Upper lobe of left lung (tissue), 6 donors: ENCODE data around the gene TM4SF4. TPM values are rescaled to one million over a fixed set of nuclear protein-coding genes. Genes with fewer than 3 reads are reported as not detected.

Experiments
- ATAC-seq, 2 donors: fragments of 200-7000 bp; cut with Tn5 transposase; one replicate each; pipeline ENCODE4 v1.9.1; 2022; ENCODE audit warnings: mild to moderate bottlenecking in 2 of 2, moderate library complexity in 2 of 2; ENCODE audit not compliant: low FRiP score in 2 of 2
- DNase-seq, 2 donors: peaks; one replicate each; pipeline ENCODE4 v3.0.0-alpha.2; 2019 to 2020
- H3K27ac ChIP-seq, 4 donors: fragments of 200-600 bp; sonication (generic); one replicate each; pipeline ENCODE4 v1.5.1; 2016 to 2019
- H3K27me3 ChIP-seq, 4 donors: fragments of 200-600 bp; sonication (generic); one replicate each; pipeline ENCODE4 v1.5.1; 2017 to 2019
- H3K36me3 ChIP-seq, 4 donors: fragments of 200-600 bp; sonication (generic); one replicate each; pipeline ENCODE4 v1.5.1; 2016 to 2019
- H3K4me1 ChIP-seq, 4 donors: fragments of 200-600 bp; sonication (generic); one replicate each; pipeline ENCODE4 v1.5.1; 2018 to 2019
- H3K4me3 ChIP-seq, 4 donors: fragments of 200-600 bp; sonication (generic); one replicate each; pipeline ENCODE4 v1.5.1; 2017 to 2019; ENCODE audit warnings: mild to moderate bottlenecking in 2 of 4, moderate library complexity in 1 of 4
- H3K9me3 ChIP-seq, 4 donors: fragments of 200-600 bp; sonication (generic); one replicate each; pipeline ENCODE4 v1.5.1; 2018 to 2019
- EP300 ChIP-seq, 4 donors: sonication (generic); formaldehyde crosslinking; IDR thresholded peaks; one replicate each; pipeline ENCODE4 v1.5.1; 2017; ENCODE audit warnings: antibody characterized with exemption in 4 of 4, control low read depth in 2 of 4
- POLR2A ChIP-seq, 4 donors: fragments of 450-650 bp; IDR thresholded peaks; one replicate each; pipeline ENCODE4 v1.5.1; 2016 to 2017; ENCODE audit warnings: antibody characterized with exemption in 4 of 4, mild to moderate bottlenecking in 2 of 4
- POLR2AphosphoS5 ChIP-seq, 2 donors: sonication (generic); formaldehyde crosslinking; IDR thresholded peaks; one replicate each; pipeline ENCODE4 v1.5.1; 2017; ENCODE audit warnings: antibody characterized with exemption in 2 of 2
- WGBS, 2 donors: methylation state at CpG; one replicate each; pipeline ENCODE4 v1.1.5; 2017 to 2018; 5-methylcytosine and 5-hydroxymethylcytosine counted together
- total RNA-seq, 6 donors: library from RNA; depleted of rRNA in 4 of 6; stranded (reverse); fragments of >200 nt in 4 of 6; gene quantifications; one replicate each; pipeline versions ENCODE4 v1.1.0 to v1.2.1, GENCODE V29; 2016 to 2021
- TF ChIP-seq, protein P1 (sequence below), 6 experiments: fragments of 450-650 bp in 4 of 6; fragments of 200-600 bp in 2 of 6; sonication (generic) in 2 of 6; IDR thresholded peaks; one replicate each; pipeline ENCODE4 v1.5.1; 2016 to 2019; ENCODE audit warnings: antibody characterized with exemption in 6 of 6
- donor health status: DM: no; HTN: no; CAD: no; lungs with moderate emphysema.
- donor health status: DM: no; HTN: yes; CAD: no; lungs with severe emphysema.

Gene TM4SF4
- total RNA-seq, 6 donors from 2014 or later, result 1.8 to 2.5 (median 2.2) TPM; not detected in 2

DNA sequence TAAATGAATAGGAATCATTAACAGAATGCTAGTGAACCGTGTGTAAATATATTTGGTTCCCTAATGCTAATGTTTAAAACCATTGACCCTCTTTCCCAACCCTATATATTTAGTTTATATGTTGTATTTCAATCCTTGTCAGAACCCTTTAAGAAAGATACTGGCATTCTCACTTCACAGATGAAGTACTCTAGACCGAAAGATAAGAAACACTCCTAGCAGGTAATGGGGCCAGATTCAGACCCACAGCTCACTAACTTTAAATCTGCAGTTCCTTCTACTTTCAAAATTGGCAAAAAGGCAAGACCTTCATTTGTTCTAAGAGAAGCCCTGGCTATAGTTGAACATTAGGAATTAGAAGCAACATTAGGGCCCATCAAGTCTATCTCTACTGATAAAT is 42.3 kb upstream of the TM4SF4 start:
- Histone ChIP-seq H3K27me3 (no peaks in the 10 kb centered on the region), H3K4me1 (peaks cover 0 to 7% (median 0%) of the 10 kb centered on the region in 4 donors), H3K9me3 (no peaks in the 10 kb centered on the region), H3K4me3 (no peak overlapping the region), H3K27ac (no peak overlapping the region), H3K36me3 (no peaks in the 10 kb centered on the region)
- TF ChIP-seq, protein P1, sequence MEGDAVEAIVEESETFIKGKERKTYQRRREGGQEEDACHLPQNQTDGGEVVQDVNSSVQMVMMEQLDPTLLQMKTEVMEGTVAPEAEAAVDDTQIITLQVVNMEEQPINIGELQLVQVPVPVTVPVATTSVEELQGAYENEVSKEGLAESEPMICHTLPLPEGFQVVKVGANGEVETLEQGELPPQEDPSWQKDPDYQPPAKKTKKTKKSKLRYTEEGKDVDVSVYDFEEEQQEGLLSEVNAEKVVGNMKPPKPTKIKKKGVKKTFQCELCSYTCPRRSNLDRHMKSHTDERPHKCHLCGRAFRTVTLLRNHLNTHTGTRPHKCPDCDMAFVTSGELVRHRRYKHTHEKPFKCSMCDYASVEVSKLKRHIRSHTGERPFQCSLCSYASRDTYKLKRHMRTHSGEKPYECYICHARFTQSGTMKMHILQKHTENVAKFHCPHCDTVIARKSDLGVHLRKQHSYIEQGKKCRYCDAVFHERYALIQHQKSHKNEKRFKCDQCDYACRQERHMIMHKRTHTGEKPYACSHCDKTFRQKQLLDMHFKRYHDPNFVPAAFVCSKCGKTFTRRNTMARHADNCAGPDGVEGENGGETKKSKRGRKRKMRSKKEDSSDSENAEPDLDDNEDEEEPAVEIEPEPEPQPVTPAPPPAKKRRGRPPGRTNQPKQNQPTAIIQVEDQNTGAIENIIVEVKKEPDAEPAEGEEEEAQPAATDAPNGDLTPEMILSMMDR (IDR thresholded peaks at IDR 0.05), result no peak
- TF ChIP-seq POLR2A (IDR thresholded peaks at IDR 0.05) (no peak), POLR2AphosphoS5 (IDR thresholded peaks at IDR 0.05) (no peak), EP300 (IDR thresholded peaks at IDR 0.05) (no peak)
- DNase-seq (no peak), ATAC-seq (no peak)
- WGBS, 2 donors, result 58 to 68% methylated on average over 2 of the region's 2 CpGs

DNA sequence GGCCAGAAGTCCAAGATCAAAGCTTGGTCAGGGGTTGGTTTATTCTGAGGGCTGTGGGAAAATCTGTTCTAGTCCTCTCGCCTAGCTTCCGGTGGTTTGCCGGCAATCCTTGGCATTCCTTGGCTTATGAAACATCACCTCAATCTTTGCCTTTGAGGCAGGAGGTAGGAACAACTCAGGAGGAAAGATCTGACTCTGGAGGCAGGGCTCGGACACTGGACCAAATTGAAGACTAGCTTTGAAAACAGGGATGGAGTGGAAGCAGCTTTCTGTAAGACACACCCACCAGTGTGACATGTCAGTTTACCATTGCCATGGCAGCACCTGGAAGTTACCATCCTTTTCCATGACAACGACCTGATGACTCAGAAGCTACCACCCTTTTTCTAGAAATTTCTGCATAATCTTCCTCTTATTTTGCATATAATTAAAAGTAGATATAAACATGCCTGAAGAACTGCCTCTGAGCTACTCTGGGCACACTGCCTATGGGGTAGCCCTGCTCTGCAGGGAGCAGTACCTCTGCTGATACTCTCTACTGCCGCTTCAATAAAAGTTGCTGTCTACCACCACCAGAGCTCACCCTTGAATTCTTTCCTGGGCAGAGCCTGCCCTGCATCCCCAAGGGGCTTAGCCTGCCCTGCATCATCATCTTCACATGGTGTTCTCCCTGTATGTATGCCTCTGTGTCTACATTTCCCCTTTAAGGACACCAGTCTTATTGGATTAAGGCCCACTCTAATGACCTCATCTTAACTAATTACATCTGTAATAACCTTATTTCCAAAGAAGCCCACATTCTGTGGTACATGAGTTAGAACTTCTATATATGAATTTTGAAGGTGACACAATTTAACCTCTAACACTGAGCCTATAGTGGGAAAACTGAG is 38.3 kb upstream of the TM4SF4 start:
- no peak overlapping the region for H3K4me3 ChIP-seq
- H3K4me1 ChIP-seq, result peaks cover 0 to 7% (median 0%) of the 10 kb centered on the region in 4 donors
- no peak for ATAC-seq
- no peaks in the 10 kb centered on the region for H3K9me3 ChIP-seq
- 88 to 91% methylated on average over 6 of the region's 6 CpGs for WGBS, 2 donors
- no peaks in the 10 kb centered on the region for H3K36me3 ChIP-seq
- H3K27me3 ChIP-seq, result no peaks in the 10 kb centered on the region
- TF ChIP-seq EP300 (IDR thresholded peaks at IDR 0.05), result no peak
- no peak for TF ChIP-seq POLR2AphosphoS5 (IDR thresholded peaks at IDR 0.05)
- TF ChIP-seq, protein P1 (IDR thresholded peaks at IDR 0.05), result no peak
- no peak for TF ChIP-seq POLR2A (IDR thresholded peaks at IDR 0.05)
- no peak overlapping the region for H3K27ac ChIP-seq
- DNase-seq, result no peak

DNA sequence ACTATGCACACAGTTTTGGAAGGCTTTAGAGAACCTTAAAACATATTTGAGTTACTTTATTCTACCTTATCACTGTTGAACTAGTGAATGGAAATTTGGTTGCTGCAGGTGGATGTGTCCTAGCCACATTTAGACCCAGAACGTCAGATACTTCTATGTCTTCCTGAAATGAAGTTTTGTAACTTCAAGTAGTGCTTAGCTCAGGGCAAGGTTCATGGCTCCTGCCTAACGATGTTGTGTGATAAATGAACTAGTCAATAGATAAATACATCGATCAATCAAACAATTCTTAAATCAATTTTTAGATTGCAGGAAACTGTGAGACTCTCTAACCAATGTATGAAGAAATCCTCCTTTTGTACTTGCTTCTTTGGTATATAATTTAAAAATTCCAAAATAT is 37.2 kb upstream of the TM4SF4 start:
- H3K4me3 ChIP-seq, result no peak overlapping the region
- WGBS, 2 donors, result 74 to 93% methylated on average over 3 of the region's 3 CpGs
- no peaks in the 10 kb centered on the region for H3K9me3 ChIP-seq
- ATAC-seq, result no peak
- H3K36me3 ChIP-seq, result no peaks in the 10 kb centered on the region
- no peaks in the 10 kb centered on the region for H3K27me3 ChIP-seq
- no peak for DNase-seq
- peaks cover 0 to 5% (median under 1%) of the 10 kb centered on the region in 4 donors for H3K4me1 ChIP-seq
- H3K27ac ChIP-seq, result no peak overlapping the region
- TF ChIP-seq, protein P1 (IDR thresholded peaks at IDR 0.05), result no peak
- TF ChIP-seq EP300 (IDR thresholded peaks at IDR 0.05) (no peak), POLR2AphosphoS5 (IDR thresholded peaks at IDR 0.05) (no peak), POLR2A (IDR thresholded peaks at IDR 0.05) (no peak)

DNA sequence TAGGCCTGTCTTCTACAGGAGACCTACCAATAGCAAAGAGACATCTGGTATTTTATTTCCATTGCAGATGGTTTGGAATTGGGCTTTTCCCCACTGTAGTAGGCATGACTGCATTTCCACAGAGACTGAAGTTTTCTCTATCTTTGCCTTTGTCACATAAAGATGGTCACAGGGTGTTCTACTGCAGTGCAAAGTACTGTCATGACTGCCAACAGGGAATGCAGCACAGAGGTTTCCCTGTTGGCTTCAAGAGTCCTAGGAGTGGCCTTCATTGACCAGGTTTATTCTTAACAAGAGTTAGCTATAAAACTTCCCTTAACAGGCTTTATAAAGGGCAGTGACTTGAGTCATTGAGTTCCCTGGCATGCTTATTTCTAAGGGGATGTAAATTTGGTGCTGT is 36.8 kb upstream of the TM4SF4 start:
- Histone ChIP-seq H3K4me1 (peaks cover 0 to 5% (median 5%) of the 10 kb centered on the region in 4 donors), H3K36me3 (no peaks in the 10 kb centered on the region), H3K4me3 (no peak overlapping the region), H3K9me3 (no peaks in the 10 kb centered on the region), H3K27me3 (no peaks in the 10 kb centered on the region), H3K27ac (no peak overlapping the region)
- no peak for TF ChIP-seq POLR2AphosphoS5 (IDR thresholded peaks at IDR 0.05)
- TF ChIP-seq, protein P1 (IDR thresholded peaks at IDR 0.05), result no peak
- TF ChIP-seq POLR2A (IDR thresholded peaks at IDR 0.05), result no peak
- TF ChIP-seq EP300 (IDR thresholded peaks at IDR 0.05), result no peak
- DNase-seq, result no peak
- ATAC-seq, result no peak

DNA sequence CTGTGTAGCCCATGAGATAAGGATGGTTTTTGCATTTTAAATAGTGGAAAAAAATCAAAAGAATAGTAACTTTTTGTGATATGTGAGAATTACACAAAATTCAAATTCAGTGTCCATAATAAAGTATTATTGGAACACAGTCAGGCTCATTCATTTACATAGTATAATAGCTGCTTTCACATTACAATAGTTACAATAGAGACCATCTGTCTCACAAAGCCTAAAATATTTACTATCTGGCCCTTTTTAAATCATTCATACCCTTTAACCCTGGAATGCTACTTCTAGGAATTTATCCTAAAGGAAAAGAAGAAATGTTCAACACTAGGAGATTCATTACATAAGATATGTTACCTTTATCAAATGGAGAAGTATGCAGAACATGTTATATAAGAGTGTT is 35.5 kb upstream of the TM4SF4 start:
- no peak for DNase-seq

More for the DNA sequence above, 35.5 kb upstream of the TM4SF4 start:
- ATAC-seq, result no peak
- Histone ChIP-seq H3K4me1 (peaks cover 0 to 11% (median 7%) of the 10 kb centered on the region in 4 donors), H3K4me3 (no peak overlapping the region), H3K27ac (no peak overlapping the region), H3K9me3 (no peaks in the 10 kb centered on the region), H3K27me3 (no peaks in the 10 kb centered on the region), H3K36me3 (no peaks in the 10 kb centered on the region)
- TF ChIP-seq POLR2AphosphoS5 (IDR thresholded peaks at IDR 0.05) (no peak), POLR2A (IDR thresholded peaks at IDR 0.05) (no peak), EP300 (IDR thresholded peaks at IDR 0.05) (no peak)
- TF ChIP-seq, protein P1 (IDR thresholded peaks at IDR 0.05), result no peak
